ENCODE measurements around the gene ARHGAP35.

The ARHGAP35 gene

DNA sequence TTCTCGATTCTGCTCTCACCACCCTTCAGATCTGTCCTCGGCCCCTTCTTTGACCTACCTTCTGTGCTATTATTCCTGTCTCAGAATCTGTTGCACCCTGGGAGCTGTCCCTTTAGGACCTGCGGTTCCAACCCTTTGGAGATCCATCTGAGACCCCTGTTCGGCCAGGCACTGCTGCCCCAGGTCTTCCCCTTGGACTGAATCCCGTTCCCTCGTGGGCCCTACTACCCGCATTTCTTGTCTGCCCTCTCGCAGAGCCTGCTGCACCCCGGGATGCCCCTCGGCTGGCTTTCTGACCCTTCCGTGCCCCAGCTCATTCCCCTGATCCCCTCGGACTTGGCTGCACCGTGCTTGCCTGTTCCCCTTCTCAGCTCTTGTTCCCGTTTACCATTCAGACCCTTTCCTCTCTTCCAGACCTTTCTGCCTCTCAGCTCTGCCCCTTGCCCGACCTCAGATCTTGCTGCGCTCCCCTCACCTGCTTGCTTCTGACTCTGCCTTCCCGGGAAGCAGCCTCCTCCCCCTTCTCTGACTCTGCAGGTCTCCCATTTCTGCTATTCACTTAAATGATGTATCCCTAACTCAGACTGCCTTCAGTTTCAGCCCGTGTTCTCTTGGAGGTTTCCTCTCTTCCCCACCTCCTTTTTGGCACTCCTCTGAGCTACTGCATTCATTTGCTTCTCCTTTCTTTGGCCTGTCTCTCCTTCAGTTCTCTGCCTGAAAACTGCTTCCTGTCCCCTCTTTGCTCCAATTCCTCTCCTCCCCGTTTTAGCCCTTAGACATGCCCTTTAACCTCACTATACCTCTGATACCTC, 1.1 kb downstream of the ARHGAP35 start:
- TF ChIP-seq CTCF (IDR thresholded peaks at IDR 0.05; ENCODE audit: control insufficient read depth, extremely low read depth, insufficient read depth), result no peak
- H3K4me3 ChIP-seq (ENCODE audit: low read depth, low read length), result peak overlapping the region; percentile 55
- DNase-seq (ENCODE audit: low read depth), result no peak

- no peak for TF ChIP-seq CTCF (IDR thresholded peaks at IDR 0.05; ENCODE audit: control insufficient read depth, extremely low read depth, insufficient read depth)
- no peak for DNase-seq (ENCODE audit: low read depth)
- peak overlapping the region; percentile 55 for H3K4me3 ChIP-seq (ENCODE audit: low read depth, low read length)
These were observed 1.7 kb downstream of the ARHGAP35 start for GRCh38 chr19:46862503-46862834.

GRCh38 chr19:46862974-46863632, 2.3 kb downstream of the ARHGAP35 start:
- peak overlapping the region; percentile 55 for H3K4me3 ChIP-seq (ENCODE audit: low read depth, low read length)
- no peak for DNase-seq (ENCODE audit: low read depth)
- no peak for TF ChIP-seq CTCF (IDR thresholded peaks at IDR 0.05; ENCODE audit: control insufficient read depth, extremely low read depth, insufficient read depth)

DNA sequence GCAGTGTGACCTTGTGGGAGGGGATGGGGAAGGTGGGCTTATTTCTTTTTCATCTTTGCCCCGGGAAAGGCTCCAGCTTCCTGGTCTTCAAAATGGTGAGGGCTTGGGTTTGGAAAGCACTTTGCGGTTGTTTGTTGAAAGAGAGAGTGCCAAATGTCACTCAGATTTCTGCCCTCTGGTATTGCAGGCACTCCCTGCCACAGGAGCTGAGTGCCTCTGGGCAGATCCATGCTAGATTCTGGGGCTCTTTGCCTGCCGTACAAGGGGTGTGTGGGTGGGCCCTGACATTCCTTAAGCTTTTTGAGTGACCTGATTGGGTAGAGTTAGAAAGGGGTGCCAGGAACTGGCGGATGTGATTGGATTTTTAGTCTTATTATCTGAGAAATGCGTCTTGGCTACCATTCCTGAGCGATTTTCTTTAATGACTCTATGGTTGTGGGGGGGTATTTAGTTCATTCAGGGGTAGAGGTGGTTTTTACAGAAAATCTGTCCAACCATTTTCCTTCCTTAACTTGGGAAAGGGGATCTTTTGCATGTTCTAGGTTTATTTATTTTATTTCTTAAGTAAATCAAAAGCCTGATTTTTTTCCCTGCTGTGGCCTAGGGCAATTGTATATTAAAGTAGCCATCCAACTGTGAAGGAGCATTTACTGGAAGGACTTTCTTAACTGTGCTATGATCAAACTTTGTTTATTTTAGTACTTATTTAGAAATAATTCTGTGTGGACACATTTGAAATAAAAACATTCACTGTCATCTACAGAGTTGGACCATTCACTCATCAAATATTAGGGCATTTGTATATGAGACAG, 3.2 kb downstream of the ARHGAP35 start:
- no peak for TF ChIP-seq CTCF (IDR thresholded peaks at IDR 0.05; ENCODE audit: control insufficient read depth, extremely low read depth, insufficient read depth)
- H3K4me3 ChIP-seq (ENCODE audit: low read depth, low read length), result peak overlapping the region; percentile 55
- no peak for DNase-seq (ENCODE audit: low read depth)

- TF ChIP-seq CTCF (IDR thresholded peaks at IDR 0.05; ENCODE audit: control insufficient read depth, extremely low read depth, insufficient read depth), result no peak
- no peak for DNase-seq (ENCODE audit: low read depth)
- no peak overlapping the region for H3K4me3 ChIP-seq (ENCODE audit: low read depth, low read length)
These were observed 5.8 kb downstream of the ARHGAP35 start for GRCh38 chr19:46866407-46867136.

GRCh38 chr19:46867170-46867569, 6.4 kb downstream of the ARHGAP35 start:
- no peak for TF ChIP-seq CTCF (IDR thresholded peaks at IDR 0.05; ENCODE audit: control insufficient read depth, extremely low read depth, insufficient read depth)
- H3K4me3 ChIP-seq (ENCODE audit: low read depth, low read length), result peak overlapping the region; percentile 10; the same call in 1 of the 2 replicates
- DNase-seq (ENCODE audit: low read depth), result no peak

Measured in LNCaP clone FGC (cell line).